ENCODE measurements around the gene PPP1R16B. TPM values are rescaled to one million over a fixed set of nuclear protein-coding genes. Genes with fewer than 3 reads are reported as not detected.

PPP1R16B gene
- total RNA-seq, 1 donor from 2014 or later: 6.4 TPM

DNA sequence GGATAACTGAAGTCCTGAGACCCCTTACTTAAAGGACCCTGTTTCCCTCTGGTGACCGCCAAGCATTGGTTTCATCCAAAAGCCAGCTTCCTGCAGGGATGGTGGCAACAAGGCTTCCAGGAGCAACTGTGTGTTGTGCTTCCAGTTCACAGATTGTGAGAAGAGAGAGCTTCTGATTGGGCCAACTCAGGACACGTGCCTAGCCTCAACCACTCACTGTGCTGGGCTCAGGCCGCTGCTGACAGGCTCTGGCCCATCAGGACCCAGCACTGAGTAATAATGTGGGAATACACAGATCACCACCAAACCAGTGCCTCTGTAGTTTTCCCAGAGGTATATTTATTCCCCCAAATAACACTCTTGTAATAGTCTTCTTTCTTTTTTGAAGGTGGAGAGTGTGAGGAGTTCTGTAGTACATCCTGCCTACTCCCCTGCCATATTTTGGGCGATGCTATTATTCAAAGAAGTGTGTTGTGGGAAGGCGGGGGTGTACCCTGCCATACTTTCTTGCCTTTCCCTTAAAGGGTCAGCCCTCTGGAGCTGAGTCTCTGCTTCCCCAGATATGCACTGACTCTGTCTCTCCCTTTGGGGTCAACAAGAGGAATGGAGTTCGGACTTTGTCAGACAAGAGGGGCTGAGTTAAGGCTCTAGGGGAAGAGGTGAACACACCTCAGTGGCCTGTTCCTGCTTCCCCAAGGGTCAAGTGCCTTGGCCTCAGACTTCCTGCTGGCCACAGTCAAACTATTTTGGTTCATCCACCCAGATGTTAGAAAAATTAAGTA is 23.2 kb downstream of the PPP1R16B start:
- peaks cover 11% of the 10 kb centered on the region for H3K4me1 ChIP-seq
- intact Hi-C loops (cut with DNase I): no loop called here
- TF ChIP-seq POLR2A (IDR thresholded peaks at IDR 0.05): no peak
- no peak for TF ChIP-seq POLR2AphosphoS5 (IDR thresholded peaks at IDR 0.05; ENCODE audit: insufficient read depth in 1 of 2, low read depth in 1 of 2)
- TF ChIP-seq, protein P1, sequence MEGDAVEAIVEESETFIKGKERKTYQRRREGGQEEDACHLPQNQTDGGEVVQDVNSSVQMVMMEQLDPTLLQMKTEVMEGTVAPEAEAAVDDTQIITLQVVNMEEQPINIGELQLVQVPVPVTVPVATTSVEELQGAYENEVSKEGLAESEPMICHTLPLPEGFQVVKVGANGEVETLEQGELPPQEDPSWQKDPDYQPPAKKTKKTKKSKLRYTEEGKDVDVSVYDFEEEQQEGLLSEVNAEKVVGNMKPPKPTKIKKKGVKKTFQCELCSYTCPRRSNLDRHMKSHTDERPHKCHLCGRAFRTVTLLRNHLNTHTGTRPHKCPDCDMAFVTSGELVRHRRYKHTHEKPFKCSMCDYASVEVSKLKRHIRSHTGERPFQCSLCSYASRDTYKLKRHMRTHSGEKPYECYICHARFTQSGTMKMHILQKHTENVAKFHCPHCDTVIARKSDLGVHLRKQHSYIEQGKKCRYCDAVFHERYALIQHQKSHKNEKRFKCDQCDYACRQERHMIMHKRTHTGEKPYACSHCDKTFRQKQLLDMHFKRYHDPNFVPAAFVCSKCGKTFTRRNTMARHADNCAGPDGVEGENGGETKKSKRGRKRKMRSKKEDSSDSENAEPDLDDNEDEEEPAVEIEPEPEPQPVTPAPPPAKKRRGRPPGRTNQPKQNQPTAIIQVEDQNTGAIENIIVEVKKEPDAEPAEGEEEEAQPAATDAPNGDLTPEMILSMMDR (IDR thresholded peaks at IDR 0.05): no peak
- DNase-seq (ENCODE audit: extremely low spot score in 2 of 2): peak; percentile 47 to 67
- H3K4me3 ChIP-seq: no peak overlapping the region
- H3K36me3 ChIP-seq: no peaks in the 10 kb centered on the region
- no peaks in the 10 kb centered on the region for H3K9me3 ChIP-seq
- no peaks in the 10 kb centered on the region for H3K27me3 ChIP-seq
- H3K27ac ChIP-seq: no peak overlapping the region

DNA sequence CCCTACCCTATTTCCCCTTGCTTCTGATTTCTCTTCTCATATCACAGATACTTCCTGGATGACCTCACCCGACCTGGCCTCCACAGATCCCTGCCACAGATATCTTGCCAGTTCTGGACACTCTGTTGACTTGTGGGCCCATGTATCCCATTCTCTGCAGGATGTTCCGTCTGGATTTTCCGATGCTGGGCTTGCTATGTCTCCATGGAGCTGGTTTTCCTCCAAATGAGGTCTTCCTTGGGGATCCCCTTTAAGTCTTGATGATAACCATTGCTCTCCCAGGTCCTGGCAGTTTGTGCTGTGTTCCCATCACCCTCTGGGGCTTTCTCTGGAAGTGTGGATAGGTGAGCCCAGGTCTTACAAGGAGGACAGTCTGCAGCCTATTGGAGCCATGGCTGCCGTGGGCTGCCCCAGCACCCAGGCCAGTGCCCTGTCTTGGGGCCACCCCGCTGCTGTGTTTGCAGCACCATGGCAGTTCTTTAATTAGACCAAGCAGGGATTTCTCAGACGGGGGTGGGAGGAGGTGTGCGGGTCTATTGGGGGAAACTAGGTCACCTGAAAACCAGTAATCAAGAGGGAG is 23.9 kb downstream of the PPP1R16B start:
- H3K9me3 ChIP-seq: no peaks in the 10 kb centered on the region
- H3K27ac ChIP-seq: no peak overlapping the region
- H3K27me3 ChIP-seq: no peaks in the 10 kb centered on the region
- no peak overlapping the region for H3K4me3 ChIP-seq
- no peaks in the 10 kb centered on the region for H3K36me3 ChIP-seq
- peak; percentile 74 to 89 for DNase-seq (ENCODE audit: extremely low spot score in 2 of 2)
- H3K4me1 ChIP-seq: peaks cover 11% of the 10 kb centered on the region
- intact Hi-C loops (cut with DNase I): no loop called here
- TF ChIP-seq POLR2AphosphoS5 (IDR thresholded peaks at IDR 0.05; ENCODE audit: insufficient read depth in 1 of 2, low read depth in 1 of 2): no peak
- TF ChIP-seq POLR2A (IDR thresholded peaks at IDR 0.05): no peak
- TF ChIP-seq, protein P1 (IDR thresholded peaks at IDR 0.05): no peak

DNA sequence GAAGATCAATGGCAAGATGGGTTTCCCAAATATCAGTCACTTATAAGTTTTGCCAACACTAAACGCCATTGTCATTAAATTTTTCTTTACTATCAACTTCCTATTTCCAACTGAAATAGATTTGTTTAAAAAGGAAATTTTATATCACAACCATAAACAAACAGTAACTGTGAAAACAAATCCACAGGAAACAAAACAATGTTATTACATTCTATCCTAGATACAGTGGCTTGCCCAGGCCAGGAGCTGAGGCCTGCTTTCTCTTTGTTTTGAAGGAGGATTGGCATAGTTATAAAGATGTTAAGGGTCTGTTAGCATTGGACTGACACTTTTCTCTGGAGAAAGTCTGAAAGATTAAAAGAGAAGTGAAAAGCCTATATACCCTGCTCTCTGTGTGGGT is 24.9 kb downstream of the PPP1R16B start:
- intact Hi-C loops (cut with DNase I): no loop called here
- no peaks in the 10 kb centered on the region for H3K9me3 ChIP-seq
- H3K4me3 ChIP-seq: no peak overlapping the region
- peaks cover 11% of the 10 kb centered on the region for H3K4me1 ChIP-seq
- no peaks in the 10 kb centered on the region for H3K27me3 ChIP-seq
- no peak overlapping the region for H3K27ac ChIP-seq
- no peaks in the 10 kb centered on the region for H3K36me3 ChIP-seq
- TF ChIP-seq POLR2A (IDR thresholded peaks at IDR 0.05): no peak
- TF ChIP-seq POLR2AphosphoS5 (IDR thresholded peaks at IDR 0.05; ENCODE audit: insufficient read depth in 1 of 2, low read depth in 1 of 2): no peak
- peak in 1 of 2 donors; percentile 3 for DNase-seq (ENCODE audit: extremely low spot score in 2 of 2)

DNA sequence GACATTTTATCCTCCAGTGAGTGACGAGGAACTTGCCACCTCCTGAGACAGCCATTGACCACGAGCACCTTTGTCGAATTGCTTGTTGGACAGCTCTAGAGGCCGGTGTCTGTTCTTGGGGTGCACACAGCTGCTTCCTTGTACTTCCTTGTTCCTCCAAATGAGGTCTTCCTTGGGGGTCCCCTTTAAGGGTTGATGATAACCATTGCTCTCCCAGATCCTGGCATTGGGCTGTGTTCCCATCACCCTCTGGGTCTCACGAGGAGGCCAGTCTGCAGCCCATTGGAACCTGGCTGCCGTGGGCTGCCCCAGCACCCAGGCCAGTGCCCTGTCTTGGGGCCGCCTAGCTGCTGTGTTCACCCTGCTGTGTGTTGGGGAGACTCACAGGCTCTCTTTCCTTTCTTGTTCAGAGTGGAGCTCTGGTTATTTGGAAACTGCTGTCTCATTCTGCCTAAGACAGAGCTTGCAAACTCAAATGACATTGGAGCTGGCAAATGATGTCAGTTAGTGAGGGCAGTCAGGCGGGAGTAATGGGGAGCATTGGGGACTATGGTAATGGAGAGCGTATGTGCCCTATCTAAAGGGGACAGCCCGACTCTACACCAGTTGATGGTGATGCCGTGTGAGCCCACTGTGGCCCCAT is 25.7 kb downstream of the PPP1R16B start:
- Histone ChIP-seq H3K36me3 (no peaks in the 10 kb centered on the region), H3K9me3 (no peaks in the 10 kb centered on the region), H3K4me3 (no peak overlapping the region), H3K27me3 (no peaks in the 10 kb centered on the region), H3K27ac (no peak overlapping the region), H3K4me1 (peaks cover 11% of the 10 kb centered on the region)
- DNase-seq (ENCODE audit: extremely low spot score in 2 of 2): peak in 1 of 2 donors; percentile 70
- TF ChIP-seq POLR2A (IDR thresholded peaks at IDR 0.05): no peak
- no peak for TF ChIP-seq POLR2AphosphoS5 (IDR thresholded peaks at IDR 0.05; ENCODE audit: insufficient read depth in 1 of 2, low read depth in 1 of 2)
- TF ChIP-seq, protein P1 (IDR thresholded peaks at IDR 0.05): no peak
- intact Hi-C loops (cut with DNase I): no loop called here

DNA sequence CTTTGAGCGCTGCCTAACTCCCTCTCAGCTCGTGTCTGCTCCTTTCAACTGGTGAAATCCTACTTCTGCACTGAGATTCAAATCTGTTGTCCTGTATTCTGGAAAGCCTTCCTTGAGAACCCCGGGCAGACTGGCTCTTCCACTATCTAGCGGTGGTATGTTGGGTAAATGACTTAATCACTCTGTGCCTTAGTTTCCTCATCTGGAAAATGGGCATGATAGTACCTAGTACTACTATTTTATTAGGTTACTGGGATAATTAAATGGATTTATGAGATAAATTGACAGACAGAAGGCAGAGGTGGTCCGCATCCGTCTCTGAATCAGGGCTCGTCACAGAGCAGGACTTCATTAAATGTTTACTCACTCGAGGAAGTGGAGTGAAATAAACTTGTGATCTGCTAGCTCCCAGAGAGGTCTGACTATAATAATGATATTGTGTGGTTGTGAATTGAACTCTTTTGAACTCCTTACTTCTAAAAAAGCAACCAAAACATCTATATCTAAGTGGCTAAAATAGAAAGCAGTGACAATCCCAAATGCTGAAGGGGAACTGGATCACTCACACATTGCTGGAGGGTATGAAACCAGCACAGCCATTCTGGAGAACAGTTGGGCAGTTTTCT is 26.6 kb downstream of the PPP1R16B start:
- intact Hi-C loops (cut with DNase I): no loop called here
- TF ChIP-seq POLR2A (IDR thresholded peaks at IDR 0.05) (no peak), POLR2AphosphoS5 (IDR thresholded peaks at IDR 0.05; ENCODE audit: insufficient read depth in 1 of 2, low read depth in 1 of 2) (no peak)
- TF ChIP-seq, protein P1 (IDR thresholded peaks at IDR 0.05): no peak
- H3K4me3 ChIP-seq: no peak overlapping the region
- DNase-seq (ENCODE audit: extremely low spot score in 2 of 2): no peak
- no peaks in the 10 kb centered on the region for H3K36me3 ChIP-seq
- no peaks in the 10 kb centered on the region for H3K9me3 ChIP-seq
- peaks cover 11% of the 10 kb centered on the region for H3K4me1 ChIP-seq
- no peak overlapping the region for H3K27ac ChIP-seq
- no peaks in the 10 kb centered on the region for H3K27me3 ChIP-seq

All from vagina (tissue), 2 donors.